SK-N-SH treated with all-trans-retinoic acid at 6 μM for 48 hours (cell line): ENCODE measurements around the gene IL17RD.

ENCODE experiments used
- ATAC-seq: fragments of 200-7000 bp; cut with Tn5 transposase; 3 replicates; pipeline ENCODE4 v1.9.1; 2020; ENCODE audit warnings: mild to moderate bottlenecking, moderate library complexity
- BACH2 ChIP-seq: fragments of 250-450 bp; sonication (Bioruptor Pico); IDR thresholded peaks from 2 replicates; pipeline ENCODE4 v1.9.0; 2021; ENCODE audit warnings: mild to moderate bottlenecking, borderline replicate concordance
- ESRRG ChIP-seq: fragments of 250-450 bp; sonication (Bioruptor Pico); IDR thresholded peaks from 2 replicates; pipeline ENCODE4 v1.6.1; 2021; ENCODE audit warnings: mild to moderate bottlenecking
- GLIS3 ChIP-seq: fragments of 250-450 bp; sonication (Bioruptor Pico); IDR thresholded peaks from 2 replicates; pipeline ENCODE4 v1.5.0; 2020; ENCODE audit warnings: mild to moderate bottlenecking, moderate library complexity
- ISL1 ChIP-seq: fragments of 250-450 bp; sonication (Bioruptor Pico); IDR thresholded peaks from 2 replicates; pipeline ENCODE4 v2.1.2; 2022; ENCODE audit warnings: mild to moderate bottlenecking, moderate library complexity
- OSR1 ChIP-seq: fragments of 250-450 bp; sonication (Bioruptor Pico); IDR thresholded peaks from 2 replicates; pipeline ENCODE4 v1.8.0; 2022; ENCODE audit warnings: moderate library complexity, mild to moderate bottlenecking, inconsistent platforms
- PPARA ChIP-seq: fragments of 250-450 bp; sonication (Bioruptor Pico); IDR thresholded peaks from 2 replicates; pipeline ENCODE4 v1.5.0; 2020; ENCODE audit warnings: mild to moderate bottlenecking, borderline replicate concordance
- SNAI2 ChIP-seq: fragments of 250-450 bp; sonication (Bioruptor Pico); IDR thresholded peaks from 2 replicates; pipeline ENCODE4 v1.5.0; 2020; ENCODE audit warnings: mild to moderate bottlenecking, moderate library complexity
- TCF4 ChIP-seq: fragments of 250-450 bp; sonication (Bioruptor Pico); IDR thresholded peaks from 2 replicates; pipeline ENCODE4 v1.8.0; 2021; ENCODE audit warnings: mild to moderate bottlenecking, moderate library complexity, borderline replicate concordance
- TOX ChIP-seq: fragments of 250-450 bp; sonication (Bioruptor Pico); IDR thresholded peaks from 2 replicates; pipeline ENCODE4 v1.8.0; 2021; ENCODE audit warnings: mild to moderate bottlenecking, moderate library complexity, borderline replicate concordance
- ZC3H10 ChIP-seq: fragments of 250-450 bp; sonication (Bioruptor Pico); IDR thresholded peaks from 2 replicates; pipeline ENCODE4 v1.5.1; 2021; ENCODE audit warnings: mild to moderate bottlenecking, moderate library complexity
- ZNF565 ChIP-seq: fragments of 450-650 bp; formaldehyde crosslinking; conservative IDR thresholded peaks from 2 replicates; pipeline ENCODE4 v1.5.0; 2020; ENCODE audit warnings: low read depth, mild to moderate bottlenecking, moderate library complexity
- TF ChIP-seq, protein P1 (sequence below): fragments of 250-450 bp; sonication (Bioruptor Pico); IDR thresholded peaks from 2 replicates; pipeline ENCODE4 v1.5.0; 2020; ENCODE audit warnings: mild to moderate bottlenecking, moderate library complexity
- TF ChIP-seq, protein P2 (sequence below): fragments of 250-450 bp; sonication (Bioruptor Pico); IDR thresholded peaks from 2 replicates; pipeline ENCODE4 v1.8.0; 2020; ENCODE audit warnings: mild to moderate bottlenecking, moderate library complexity, borderline replicate concordance
- TF ChIP-seq, protein P3 (sequence below): fragments of 250-450 bp; sonication (Bioruptor Pico); IDR thresholded peaks from 2 replicates; pipeline ENCODE4 v1.5.1; 2021; ENCODE audit warnings: mild to moderate bottlenecking, moderate library complexity
- TF ChIP-seq, protein P4 (sequence below): fragments of 250-450 bp; sonication (Bioruptor Pico); IDR thresholded peaks from 2 replicates; pipeline ENCODE4 v1.8.0; 2021; ENCODE audit warnings: low read depth, mild to moderate bottlenecking, moderate library complexity, borderline replicate concordance

Gene IL17RD

DNA sequence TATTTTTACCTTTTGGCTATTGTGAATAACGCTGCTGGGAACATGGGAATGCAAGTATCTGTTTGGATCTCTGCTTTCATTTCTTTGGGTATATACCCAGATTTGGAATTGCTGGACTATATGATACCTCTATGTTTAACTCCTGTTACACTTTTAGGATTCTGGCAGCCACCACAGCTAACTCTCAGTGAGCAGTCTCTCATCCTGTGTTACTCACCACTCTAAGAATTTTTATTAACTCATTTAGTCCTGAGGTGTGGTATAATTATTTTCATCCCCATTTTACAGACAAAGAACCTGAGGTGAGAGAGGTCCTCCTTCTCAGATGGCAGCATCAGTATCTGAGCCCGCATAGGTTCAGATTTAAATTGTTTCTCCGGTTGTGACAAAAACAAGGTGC, 103.6 kb downstream of the IL17RD start:
- TF ChIP-seq TCF4: no peak
- no peak for TF ChIP-seq PPARA
- no peak for TF ChIP-seq ZC3H10 (CRISPR knock-in tag)
- no peak for TF ChIP-seq TOX (CRISPR knock-in tag)
- TF ChIP-seq, protein P1, sequence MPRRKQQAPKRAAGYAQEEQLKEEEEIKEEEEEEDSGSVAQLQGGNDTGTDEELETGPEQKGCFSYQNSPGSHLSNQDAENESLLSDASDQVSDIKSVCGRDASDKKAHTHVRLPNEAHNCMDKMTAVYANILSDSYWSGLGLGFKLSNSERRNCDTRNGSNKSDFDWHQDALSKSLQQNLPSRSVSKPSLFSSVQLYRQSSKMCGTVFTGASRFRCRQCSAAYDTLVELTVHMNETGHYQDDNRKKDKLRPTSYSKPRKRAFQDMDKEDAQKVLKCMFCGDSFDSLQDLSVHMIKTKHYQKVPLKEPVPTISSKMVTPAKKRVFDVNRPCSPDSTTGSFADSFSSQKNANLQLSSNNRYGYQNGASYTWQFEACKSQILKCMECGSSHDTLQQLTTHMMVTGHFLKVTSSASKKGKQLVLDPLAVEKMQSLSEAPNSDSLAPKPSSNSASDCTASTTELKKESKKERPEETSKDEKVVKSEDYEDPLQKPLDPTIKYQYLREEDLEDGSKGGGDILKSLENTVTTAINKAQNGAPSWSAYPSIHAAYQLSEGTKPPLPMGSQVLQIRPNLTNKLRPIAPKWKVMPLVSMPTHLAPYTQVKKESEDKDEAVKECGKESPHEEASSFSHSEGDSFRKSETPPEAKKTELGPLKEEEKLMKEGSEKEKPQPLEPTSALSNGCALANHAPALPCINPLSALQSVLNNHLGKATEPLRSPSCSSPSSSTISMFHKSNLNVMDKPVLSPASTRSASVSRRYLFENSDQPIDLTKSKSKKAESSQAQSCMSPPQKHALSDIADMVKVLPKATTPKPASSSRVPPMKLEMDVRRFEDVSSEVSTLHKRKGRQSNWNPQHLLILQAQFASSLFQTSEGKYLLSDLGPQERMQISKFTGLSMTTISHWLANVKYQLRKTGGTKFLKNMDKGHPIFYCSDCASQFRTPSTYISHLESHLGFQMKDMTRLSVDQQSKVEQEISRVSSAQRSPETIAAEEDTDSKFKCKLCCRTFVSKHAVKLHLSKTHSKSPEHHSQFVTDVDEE (CRISPR knock-in tag): no peak
- TF ChIP-seq ZNF565: no peak
- TF ChIP-seq, all 23 proteins: peak for 0
- ATAC-seq: no peak

DNA sequence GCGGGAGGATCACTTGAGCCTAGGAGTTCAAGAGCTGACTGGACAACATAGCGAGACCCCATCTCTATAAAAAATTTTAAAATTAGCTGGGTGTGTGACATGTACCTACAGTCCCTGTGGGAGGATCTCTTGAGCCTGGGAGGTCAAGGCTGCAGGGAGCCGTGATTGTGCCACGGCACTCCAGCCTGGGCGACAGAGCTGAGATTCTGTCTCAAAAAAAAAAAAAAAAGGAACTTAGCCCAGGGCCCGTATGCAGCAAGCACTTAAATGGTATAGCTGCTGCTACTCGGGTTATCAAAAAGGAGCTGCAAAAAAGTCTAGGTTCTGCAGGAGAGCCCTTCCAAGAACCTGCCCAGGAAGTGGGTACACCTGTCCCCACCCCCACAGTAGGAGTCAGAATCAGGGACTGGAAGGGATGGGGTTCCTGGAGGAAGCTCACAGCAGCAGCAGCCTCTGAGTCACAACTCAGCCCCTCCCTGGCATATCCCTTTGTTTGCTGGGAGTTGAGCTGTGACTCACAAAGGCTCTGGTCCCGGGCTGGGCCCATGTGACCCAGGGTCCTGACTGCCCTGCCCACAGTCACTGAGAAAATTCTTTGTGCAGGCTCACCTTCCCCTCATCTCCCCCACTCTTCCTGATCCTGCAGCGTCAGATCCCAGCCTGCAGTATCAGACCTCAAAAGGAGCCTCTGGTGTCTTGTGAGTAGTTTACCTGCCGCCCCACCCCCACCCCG, 104.9 kb downstream of the IL17RD start, which contains the start of gene SPATA12:
Gene SPATA12, plus strand, starts transcription at position 576 of the 733 bp plus-strand sequence. CDS start 13,031 bp downstream, outside the sequence.
- TF ChIP-seq, protein P2, sequence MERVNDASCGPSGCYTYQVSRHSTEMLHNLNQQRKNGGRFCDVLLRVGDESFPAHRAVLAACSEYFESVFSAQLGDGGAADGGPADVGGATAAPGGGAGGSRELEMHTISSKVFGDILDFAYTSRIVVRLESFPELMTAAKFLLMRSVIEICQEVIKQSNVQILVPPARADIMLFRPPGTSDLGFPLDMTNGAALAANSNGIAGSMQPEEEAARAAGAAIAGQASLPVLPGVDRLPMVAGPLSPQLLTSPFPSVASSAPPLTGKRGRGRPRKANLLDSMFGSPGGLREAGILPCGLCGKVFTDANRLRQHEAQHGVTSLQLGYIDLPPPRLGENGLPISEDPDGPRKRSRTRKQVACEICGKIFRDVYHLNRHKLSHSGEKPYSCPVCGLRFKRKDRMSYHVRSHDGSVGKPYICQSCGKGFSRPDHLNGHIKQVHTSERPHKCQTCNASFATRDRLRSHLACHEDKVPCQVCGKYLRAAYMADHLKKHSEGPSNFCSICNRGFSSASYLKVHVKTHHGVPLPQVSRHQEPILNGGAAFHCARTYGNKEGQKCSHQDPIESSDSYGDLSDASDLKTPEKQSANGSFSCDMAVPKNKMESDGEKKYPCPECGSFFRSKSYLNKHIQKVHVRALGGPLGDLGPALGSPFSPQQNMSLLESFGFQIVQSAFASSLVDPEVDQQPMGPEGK (CRISPR knock-in tag): 0 out of 2 replicates have a peak, but pooled peaks have one; percentile 27
- no peak for TF ChIP-seq BACH2 (CRISPR knock-in tag)
- peak; percentile 99 for ATAC-seq

DNA sequence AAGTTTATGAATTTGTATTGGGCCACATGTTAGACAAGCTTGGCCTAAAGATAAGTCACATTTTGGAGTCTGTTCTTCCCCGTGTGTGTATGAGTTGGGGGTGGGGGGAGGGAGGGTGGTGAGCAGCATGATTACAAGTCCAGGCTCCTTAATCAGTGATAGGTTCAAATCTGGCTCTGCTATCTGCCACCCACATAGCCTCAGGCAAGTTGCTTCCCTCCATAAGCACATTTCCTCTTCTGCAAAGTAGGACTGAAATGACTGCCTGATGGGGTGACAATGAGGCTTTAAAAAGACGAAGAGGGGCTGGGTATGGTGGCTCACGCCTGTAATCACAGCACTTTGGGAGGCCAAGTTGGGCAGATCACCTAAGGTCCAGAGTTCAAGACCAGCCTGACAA, 105.7 kb downstream of the IL17RD start:
- TF ChIP-seq, protein P3, sequence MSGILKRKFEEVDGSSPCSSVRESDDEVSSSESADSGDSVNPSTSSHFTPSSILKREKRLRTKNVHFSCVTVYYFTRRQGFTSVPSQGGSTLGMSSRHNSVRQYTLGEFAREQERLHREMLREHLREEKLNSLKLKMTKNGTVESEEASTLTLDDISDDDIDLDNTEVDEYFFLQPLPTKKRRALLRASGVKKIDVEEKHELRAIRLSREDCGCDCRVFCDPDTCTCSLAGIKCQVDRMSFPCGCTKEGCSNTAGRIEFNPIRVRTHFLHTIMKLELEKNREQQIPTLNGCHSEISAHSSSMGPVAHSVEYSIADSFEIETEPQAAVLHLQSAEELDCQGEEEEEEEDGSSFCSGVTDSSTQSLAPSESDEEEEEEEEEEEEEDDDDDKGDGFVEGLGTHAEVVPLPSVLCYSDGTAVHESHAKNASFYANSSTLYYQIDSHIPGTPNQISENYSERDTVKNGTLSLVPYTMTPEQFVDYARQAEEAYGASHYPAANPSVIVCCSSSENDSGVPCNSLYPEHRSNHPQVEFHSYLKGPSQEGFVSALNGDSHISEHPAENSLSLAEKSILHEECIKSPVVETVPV (CRISPR knock-in tag): no peak
- TF ChIP-seq, protein P1 (CRISPR knock-in tag): no peak
- TF ChIP-seq, protein P2 (CRISPR knock-in tag): no peak
- no peak for TF ChIP-seq SNAI2 (CRISPR knock-in tag)
- TF ChIP-seq GLIS3: no peak
- TF ChIP-seq BACH2 (CRISPR knock-in tag): no peak
- TF ChIP-seq ZC3H10 (CRISPR knock-in tag): no peak
- TF ChIP-seq, protein P4, sequence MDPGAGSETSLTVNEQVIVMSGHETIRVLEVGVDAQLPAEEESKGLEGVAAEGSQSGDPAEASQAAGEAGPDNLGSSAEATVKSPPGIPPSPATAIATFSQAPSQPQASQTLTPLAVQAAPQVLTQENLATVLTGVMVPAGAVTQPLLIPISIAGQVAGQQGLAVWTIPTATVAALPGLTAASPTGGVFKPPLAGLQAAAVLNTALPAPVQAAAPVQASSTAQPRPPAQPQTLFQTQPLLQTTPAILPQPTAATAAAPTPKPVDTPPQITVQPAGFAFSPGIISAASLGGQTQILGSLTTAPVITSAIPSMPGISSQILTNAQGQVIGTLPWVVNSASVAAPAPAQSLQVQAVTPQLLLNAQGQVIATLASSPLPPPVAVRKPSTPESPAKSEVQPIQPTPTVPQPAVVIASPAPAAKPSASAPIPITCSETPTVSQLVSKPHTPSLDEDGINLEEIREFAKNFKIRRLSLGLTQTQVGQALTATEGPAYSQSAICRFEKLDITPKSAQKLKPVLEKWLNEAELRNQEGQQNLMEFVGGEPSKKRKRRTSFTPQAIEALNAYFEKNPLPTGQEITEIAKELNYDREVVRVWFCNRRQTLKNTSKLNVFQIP (CRISPR knock-in tag): no peak
- no peak for TF ChIP-seq TOX (CRISPR knock-in tag)
- no peak for TF ChIP-seq OSR1 (CRISPR knock-in tag)
- no peak for TF ChIP-seq ESRRG (CRISPR knock-in tag)
- TF ChIP-seq ISL1 (CRISPR knock-in tag): no peak
- TF ChIP-seq TCF4: no peak

More for the DNA sequence above, 105.7 kb downstream of the IL17RD start:
- ATAC-seq: no peak
